Measurements from ENCODE around the gene MGMT. TPM values are rescaled to one million over a fixed set of nuclear protein-coding genes. Genes with fewer than 3 reads are reported as not detected.

The MGMT gene
- total and polyA plus RNA-seq, 2 experiments from 2014 or later = 19.3 to 21.9 TPM

DNA sequence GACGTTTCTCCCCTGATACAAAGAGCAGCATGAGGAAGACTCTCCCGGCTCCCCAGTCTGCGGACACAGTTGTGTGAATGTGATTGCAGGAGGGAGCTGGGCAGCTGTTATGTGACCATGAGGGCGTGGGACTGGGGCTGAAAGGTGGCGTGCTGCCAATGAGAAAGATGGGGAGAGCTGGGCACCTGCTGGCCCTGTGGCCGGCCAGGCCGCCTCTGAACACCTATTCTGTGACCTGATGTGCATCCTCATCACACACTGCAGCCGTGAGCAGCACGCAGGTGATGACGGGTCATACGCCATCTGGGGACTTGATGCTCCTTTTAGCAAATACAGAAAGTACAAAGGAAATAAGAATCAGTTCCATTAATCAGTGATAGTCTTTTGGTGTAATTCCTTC, 86.9 kb downstream of the MGMT start:
- no peak for DNase-seq (ENCODE audit: low spot score)
- no peaks in the 10 kb centered on the region for H3K9me3 Mint-ChIP-seq
- Histone ChIP-seq H3K79me2 (replicated peaks; ENCODE audit: insufficient read depth) (no peaks in the 10 kb centered on the region), H3K9me2 (ENCODE audit: insufficient read depth) (no peaks in the 10 kb centered on the region), H3K27me3 (ENCODE audit: insufficient read depth) (no peaks in the 10 kb centered on the region), H4K20me1 (replicated peaks; ENCODE audit: insufficient read depth) (no peaks in the 10 kb centered on the region), H3K27ac (ENCODE audit: low read depth) (no peak overlapping the region), H3F3A (replicated peaks; ENCODE audit: low read depth) (no peaks in the 10 kb centered on the region), H3K4me1 (ENCODE audit: insufficient read depth) (no peaks in the 10 kb centered on the region), H3K36me3 (ENCODE audit: insufficient read depth) (no peaks in the 10 kb centered on the region), H2AFZ (no peak overlapping the region), H3K4me3 (no peak overlapping the region), H3K4me2 (no peak overlapping the region)
- TF ChIP-seq CREB1 (CRISPR knock-in tag; IDR thresholded peaks at IDR 0.05; ENCODE audit: low read depth) (no peak), JUNB (IDR thresholded peaks at IDR 0.05; ENCODE audit: unreplicated experiment) (no peak), POLR2AphosphoS5 (IDR thresholded peaks at IDR 0.05; ENCODE audit: low read depth) (no peak)
- 0 out of 3 replicates have a peak, but pooled peaks cover 2% of the 10 kb centered on the region for H3K36me3 Mint-ChIP-seq (ENCODE audit: low read depth)
- H3K27me3 Mint-ChIP-seq (ENCODE audit: insufficient read depth, low read depth, poor library complexity) = no peaks in the 10 kb centered on the region
- no peak overlapping the region for H3K4me3 Mint-ChIP-seq
- ATAC-seq = no peak
- H3K27ac Mint-ChIP-seq = no peak overlapping the region
- no peaks in the 10 kb centered on the region for H3K4me1 Mint-ChIP-seq

DNA sequence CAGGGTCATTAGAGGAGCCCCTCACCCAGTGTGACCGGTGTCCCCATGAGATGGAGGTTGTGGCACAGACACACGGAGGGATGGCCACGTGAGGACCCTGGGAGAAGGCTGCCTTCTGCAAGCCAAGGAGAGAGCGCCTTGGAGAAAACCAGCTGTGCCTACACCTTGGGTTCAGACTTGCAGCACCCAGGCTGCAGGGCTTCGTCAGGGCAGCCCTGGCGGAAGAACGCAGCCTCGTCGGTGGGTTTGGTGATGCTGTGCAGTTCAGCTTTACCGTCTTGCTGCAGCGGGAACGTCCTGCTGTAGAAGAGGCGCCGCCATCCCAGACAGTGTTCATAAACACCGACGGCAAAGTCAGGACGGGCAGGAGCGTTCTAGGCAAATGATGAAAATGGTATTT, 89.3 kb downstream of the MGMT start:
- DNase-seq (ENCODE audit: low spot score) = no peak
- H3K4me2 ChIP-seq = no peak overlapping the region
- Mint-ChIP-seq H3K27ac (no peak overlapping the region), H3K4me3 (no peak overlapping the region), H3K36me3 (ENCODE audit: low read depth) (no peaks in the 10 kb centered on the region), H3K9me3 (no peaks in the 10 kb centered on the region), H3K27me3 (ENCODE audit: insufficient read depth, low read depth, poor library complexity) (no peaks in the 10 kb centered on the region), H3K4me1 (no peaks in the 10 kb centered on the region)
- H3K27ac ChIP-seq (ENCODE audit: low read depth) = no peak overlapping the region
- H3F3A ChIP-seq (replicated peaks; ENCODE audit: low read depth) = no peaks in the 10 kb centered on the region
- ATAC-seq = no peak
- H3K4me3 ChIP-seq = no peak overlapping the region
- no peaks in the 10 kb centered on the region for H3K9me2 ChIP-seq (ENCODE audit: insufficient read depth)
- H3K79me2 ChIP-seq (replicated peaks; ENCODE audit: insufficient read depth) = no peaks in the 10 kb centered on the region
- H3K4me1 ChIP-seq (ENCODE audit: insufficient read depth) = no peaks in the 10 kb centered on the region
- no peaks in the 10 kb centered on the region for H3K36me3 ChIP-seq (ENCODE audit: insufficient read depth)
- no peaks in the 10 kb centered on the region for H3K27me3 ChIP-seq (ENCODE audit: insufficient read depth)
- no peak overlapping the region for H2AFZ ChIP-seq
- no peaks in the 10 kb centered on the region for H4K20me1 ChIP-seq (replicated peaks; ENCODE audit: insufficient read depth)
- TF ChIP-seq, protein P1, sequence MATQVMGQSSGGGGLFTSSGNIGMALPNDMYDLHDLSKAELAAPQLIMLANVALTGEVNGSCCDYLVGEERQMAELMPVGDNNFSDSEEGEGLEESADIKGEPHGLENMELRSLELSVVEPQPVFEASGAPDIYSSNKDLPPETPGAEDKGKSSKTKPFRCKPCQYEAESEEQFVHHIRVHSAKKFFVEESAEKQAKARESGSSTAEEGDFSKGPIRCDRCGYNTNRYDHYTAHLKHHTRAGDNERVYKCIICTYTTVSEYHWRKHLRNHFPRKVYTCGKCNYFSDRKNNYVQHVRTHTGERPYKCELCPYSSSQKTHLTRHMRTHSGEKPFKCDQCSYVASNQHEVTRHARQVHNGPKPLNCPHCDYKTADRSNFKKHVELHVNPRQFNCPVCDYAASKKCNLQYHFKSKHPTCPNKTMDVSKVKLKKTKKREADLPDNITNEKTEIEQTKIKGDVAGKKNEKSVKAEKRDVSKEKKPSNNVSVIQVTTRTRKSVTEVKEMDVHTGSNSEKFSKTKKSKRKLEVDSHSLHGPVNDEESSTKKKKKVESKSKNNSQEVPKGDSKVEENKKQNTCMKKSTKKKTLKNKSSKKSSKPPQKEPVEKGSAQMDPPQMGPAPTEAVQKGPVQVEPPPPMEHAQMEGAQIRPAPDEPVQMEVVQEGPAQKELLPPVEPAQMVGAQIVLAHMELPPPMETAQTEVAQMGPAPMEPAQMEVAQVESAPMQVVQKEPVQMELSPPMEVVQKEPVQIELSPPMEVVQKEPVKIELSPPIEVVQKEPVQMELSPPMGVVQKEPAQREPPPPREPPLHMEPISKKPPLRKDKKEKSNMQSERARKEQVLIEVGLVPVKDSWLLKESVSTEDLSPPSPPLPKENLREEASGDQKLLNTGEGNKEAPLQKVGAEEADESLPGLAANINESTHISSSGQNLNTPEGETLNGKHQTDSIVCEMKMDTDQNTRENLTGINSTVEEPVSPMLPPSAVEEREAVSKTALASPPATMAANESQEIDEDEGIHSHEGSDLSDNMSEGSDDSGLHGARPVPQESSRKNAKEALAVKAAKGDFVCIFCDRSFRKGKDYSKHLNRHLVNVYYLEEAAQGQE (IDR thresholded peaks at IDR 0.05; ENCODE audit: unreplicated experiment) = no peak
- TF ChIP-seq EZH2 (IDR thresholded peaks at IDR 0.05; ENCODE audit: low read depth, unreplicated experiment) (no peak), POLR2AphosphoS5 (IDR thresholded peaks at IDR 0.05; ENCODE audit: low read depth) (no peak), STAT1 (IDR thresholded peaks at IDR 0.05; ENCODE audit: unreplicated experiment) (no peak), EZH2phosphoT487 (IDR thresholded peaks at IDR 0.05; ENCODE audit: unreplicated experiment) (no peak), NANOG (IDR thresholded peaks at IDR 0.05; ENCODE audit: borderline replicate concordance) (no peak), CREB1 (CRISPR knock-in tag; IDR thresholded peaks at IDR 0.05; ENCODE audit: low read depth) (no peak)
- TF ChIP-seq, protein P2, sequence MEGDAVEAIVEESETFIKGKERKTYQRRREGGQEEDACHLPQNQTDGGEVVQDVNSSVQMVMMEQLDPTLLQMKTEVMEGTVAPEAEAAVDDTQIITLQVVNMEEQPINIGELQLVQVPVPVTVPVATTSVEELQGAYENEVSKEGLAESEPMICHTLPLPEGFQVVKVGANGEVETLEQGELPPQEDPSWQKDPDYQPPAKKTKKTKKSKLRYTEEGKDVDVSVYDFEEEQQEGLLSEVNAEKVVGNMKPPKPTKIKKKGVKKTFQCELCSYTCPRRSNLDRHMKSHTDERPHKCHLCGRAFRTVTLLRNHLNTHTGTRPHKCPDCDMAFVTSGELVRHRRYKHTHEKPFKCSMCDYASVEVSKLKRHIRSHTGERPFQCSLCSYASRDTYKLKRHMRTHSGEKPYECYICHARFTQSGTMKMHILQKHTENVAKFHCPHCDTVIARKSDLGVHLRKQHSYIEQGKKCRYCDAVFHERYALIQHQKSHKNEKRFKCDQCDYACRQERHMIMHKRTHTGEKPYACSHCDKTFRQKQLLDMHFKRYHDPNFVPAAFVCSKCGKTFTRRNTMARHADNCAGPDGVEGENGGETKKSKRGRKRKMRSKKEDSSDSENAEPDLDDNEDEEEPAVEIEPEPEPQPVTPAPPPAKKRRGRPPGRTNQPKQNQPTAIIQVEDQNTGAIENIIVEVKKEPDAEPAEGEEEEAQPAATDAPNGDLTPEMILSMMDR (conservative IDR thresholded peaks at IDR 0.05; ENCODE audit: low read depth in 2 of 2) = no peak
- TF ChIP-seq, protein P3, sequence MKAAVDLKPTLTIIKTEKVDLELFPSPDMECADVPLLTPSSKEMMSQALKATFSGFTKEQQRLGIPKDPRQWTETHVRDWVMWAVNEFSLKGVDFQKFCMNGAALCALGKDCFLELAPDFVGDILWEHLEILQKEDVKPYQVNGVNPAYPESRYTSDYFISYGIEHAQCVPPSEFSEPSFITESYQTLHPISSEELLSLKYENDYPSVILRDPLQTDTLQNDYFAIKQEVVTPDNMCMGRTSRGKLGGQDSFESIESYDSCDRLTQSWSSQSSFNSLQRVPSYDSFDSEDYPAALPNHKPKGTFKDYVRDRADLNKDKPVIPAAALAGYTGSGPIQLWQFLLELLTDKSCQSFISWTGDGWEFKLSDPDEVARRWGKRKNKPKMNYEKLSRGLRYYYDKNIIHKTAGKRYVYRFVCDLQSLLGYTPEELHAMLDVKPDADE (IDR thresholded peaks at IDR 0.05) = no peak
